GM23338 (cell line): ENCODE results near the gene SLC9A9. TPM values are rescaled to one million over a fixed set of nuclear protein-coding genes. Genes with fewer than 3 reads are reported as not detected.

Source experiments
- ATAC-seq: fragments of 200-7000 bp; cut with Tn5 transposase; 3 replicates; pipeline ENCODE4 v1.9.1; 2020
- DNase-seq: peaks from one replicate; pipeline ENCODE4 v3.0.0-alpha.2; 2015; ENCODE audit warnings: low spot score
- H2AFZ ChIP-seq: fragments of 200-600 bp; sonication (generic); 2 replicates; pipeline ENCODE4 v1.8.0; 2016; ENCODE audit warnings: antibody characterized with exemption, mild to moderate bottlenecking, moderate library complexity
- H3F3A ChIP-seq: fragments of 200-600 bp; sonication (generic); replicated peaks from 2 replicates; pipeline ENCODE4 v1.8.0; 2017; ENCODE audit warnings: antibody characterized with exemption, mixed run types, low read depth
- H3K27ac ChIP-seq: fragments of 200-600 bp; sonication (generic); 2 replicates; pipeline ENCODE4 v1.6.1; 2016; ENCODE audit warnings: low read depth
- H3K27me3 ChIP-seq: fragments of 200-600 bp; sonication (generic); 2 replicates; pipeline ENCODE4 v1.8.0; 2016; ENCODE audit warnings: mild to moderate bottlenecking, mixed run types, moderate library complexity; ENCODE audit not compliant: insufficient read depth
- H3K36me3 ChIP-seq: fragments of 200-600 bp; sonication (generic); 2 replicates; pipeline ENCODE4 v1.8.0; 2016; ENCODE audit warnings: mild to moderate bottlenecking; ENCODE audit not compliant: insufficient read depth
- H3K4me1 ChIP-seq: fragments of 200-600 bp; sonication (generic); 2 replicates; pipeline ENCODE4 v1.8.0; 2016; ENCODE audit warnings: mild to moderate bottlenecking, moderate library complexity; ENCODE audit not compliant: insufficient read depth
- H3K4me2 ChIP-seq: fragments of 200-600 bp; sonication (generic); 2 replicates; pipeline ENCODE4 v1.7.1; 2017; ENCODE audit warnings: mixed run types
- H3K4me3 ChIP-seq: fragments of 200-600 bp; sonication (generic); 2 replicates; pipeline ENCODE4 v1.6.1; 2016; ENCODE audit warnings: mixed run types
- H3K79me2 ChIP-seq: fragments of 200-600 bp; sonication (generic); replicated peaks from 2 replicates; pipeline ENCODE4 v1.8.0; 2017; ENCODE audit warnings: mild to moderate bottlenecking; ENCODE audit not compliant: insufficient read depth
- H3K9me2 ChIP-seq: fragments of 200-600 bp; sonication (generic); 2 replicates; pipeline ENCODE4 v1.8.0; 2017; ENCODE audit not compliant: insufficient read depth
- H4K20me1 ChIP-seq: fragments of 200-600 bp; sonication (generic); replicated peaks from 2 replicates; pipeline ENCODE4 v1.8.0; 2017; ENCODE audit warnings: mild to moderate bottlenecking; ENCODE audit not compliant: insufficient read depth
- H3K27ac Mint-ChIP-seq: 2 replicates; pipeline ENCODE4 v1.8.0; 2020; ENCODE audit warnings: inconsistent platforms, mild to moderate bottlenecking, moderate library complexity, mixed read lengths
- H3K27me3 Mint-ChIP-seq: 3 replicates; pipeline ENCODE4 v1.8.0; 2022; ENCODE audit warnings: low read depth, mild to moderate bottlenecking, moderate library complexity, mixed read lengths, inconsistent platforms; ENCODE audit not compliant: insufficient read depth, poor library complexity
- H3K36me3 Mint-ChIP-seq: 3 replicates; pipeline ENCODE4 v1.8.0; 2021; ENCODE audit warnings: low read depth, mild to moderate bottlenecking, inconsistent platforms, moderate library complexity, mixed read lengths
- H3K4me1 Mint-ChIP-seq: 3 replicates; pipeline ENCODE4 v1.8.0; 2020; ENCODE audit warnings: mild to moderate bottlenecking, inconsistent platforms, mixed read lengths
- H3K4me3 Mint-ChIP-seq: 3 replicates; pipeline ENCODE4 v1.8.0; 2021; ENCODE audit warnings: moderate library complexity, mild to moderate bottlenecking, inconsistent platforms, mixed read lengths
- H3K9me3 Mint-ChIP-seq: 3 replicates; pipeline ENCODE4 v1.8.0; 2020; ENCODE audit warnings: moderate library complexity, mild to moderate bottlenecking, inconsistent platforms, mixed read lengths
- EZH2phosphoT487 ChIP-seq: fragments of 200-600 bp; sonication (generic); IDR thresholded peaks from one replicate; pipeline ENCODE4 v1.8.1; 2018; ENCODE audit warnings: antibody characterized with exemption; ENCODE audit not compliant: unreplicated experiment
- JUNB ChIP-seq: IDR thresholded peaks from one replicate; pipeline ENCODE4 v1.6.1; 2016; ENCODE audit warnings: antibody characterized with exemption; ENCODE audit not compliant: unreplicated experiment
- REST ChIP-seq: IDR thresholded peaks from one replicate; pipeline ENCODE4 v1.6.1; 2018; ENCODE audit warnings: antibody characterized with exemption; ENCODE audit not compliant: unreplicated experiment
- STAT1 ChIP-seq: IDR thresholded peaks from one replicate; pipeline ENCODE4 v1.6.1; 2016; ENCODE audit warnings: antibody characterized with exemption; ENCODE audit not compliant: unreplicated experiment
- polyA plus RNA-seq: library from polyadenylated mRNA; unstranded; fragments of >200 nt; fragmentation: Nextera tagmentation; extraction: Ambion mirVana; gene quantifications from 2 replicates; pipeline ENCODE4 v1.2.1, GENCODE V29; 2016
- total RNA-seq: library from RNA; depleted of rRNA; stranded (reverse); fragments of >200 nt; shearing (Covaris generic); gene quantifications from 2 replicates; pipeline ENCODE4 v1.2.3, GENCODE V29; 2014
- TF ChIP-seq, protein P1 (sequence below): fragments of 250-450 bp; sonication (Bioruptor Pico); IDR thresholded peaks from 2 replicates; pipeline ENCODE4 v1.5.0; 2020; ENCODE audit warnings: mild to moderate bottlenecking, moderate library complexity
- TF ChIP-seq, protein P2 (sequence below), 2 experiments: fragments of 200-600 bp in 1 of 2; sonication (generic) in 1 of 2; conservative IDR thresholded peaks; 2 replicates each; pipeline versions ENCODE4 v1.5.1 to v1.6.1; 2016 to 2017; ENCODE audit warnings: antibody characterized with exemption in 2 of 2, low read depth in 2 of 2, mild to moderate bottlenecking in 2 of 2, moderate library complexity in 1 of 2

The SLC9A9 gene
- total and polyA plus RNA-seq, 2 experiments from 2014 or later: 1.3 to 1.6 TPM

- ATAC-seq: no peak
- no peak overlapping the region for H3K4me3 ChIP-seq
- peaks cover 23% of the 10 kb centered on the region for H3K4me1 Mint-ChIP-seq
- H3K36me3 ChIP-seq: no peaks in the 10 kb centered on the region
- no peaks in the 10 kb centered on the region for H3K27me3 Mint-ChIP-seq
- no peak overlapping the region for H3K27ac ChIP-seq
- H3K4me2 ChIP-seq: no peak overlapping the region
- no peaks in the 10 kb centered on the region for H3F3A ChIP-seq
- peaks cover 6% of the 10 kb centered on the region; the same call in 1 of the 2 replicates for H3K9me2 ChIP-seq
- H3K36me3 Mint-ChIP-seq: no peaks in the 10 kb centered on the region
- H3K9me3 Mint-ChIP-seq: no peaks in the 10 kb centered on the region
- no peak overlapping the region for H3K4me3 Mint-ChIP-seq
- no peak overlapping the region for H2AFZ ChIP-seq
- no peaks in the 10 kb centered on the region for H3K79me2 ChIP-seq
- peaks cover 32% of the 10 kb centered on the region for H3K4me1 ChIP-seq
- no peak for DNase-seq
- no peaks in the 10 kb centered on the region for H4K20me1 ChIP-seq
- TF ChIP-seq EZH2phosphoT487 (no peak), STAT1 (no peak), JUNB (no peak), REST (no peak)
- TF ChIP-seq, protein P1, sequence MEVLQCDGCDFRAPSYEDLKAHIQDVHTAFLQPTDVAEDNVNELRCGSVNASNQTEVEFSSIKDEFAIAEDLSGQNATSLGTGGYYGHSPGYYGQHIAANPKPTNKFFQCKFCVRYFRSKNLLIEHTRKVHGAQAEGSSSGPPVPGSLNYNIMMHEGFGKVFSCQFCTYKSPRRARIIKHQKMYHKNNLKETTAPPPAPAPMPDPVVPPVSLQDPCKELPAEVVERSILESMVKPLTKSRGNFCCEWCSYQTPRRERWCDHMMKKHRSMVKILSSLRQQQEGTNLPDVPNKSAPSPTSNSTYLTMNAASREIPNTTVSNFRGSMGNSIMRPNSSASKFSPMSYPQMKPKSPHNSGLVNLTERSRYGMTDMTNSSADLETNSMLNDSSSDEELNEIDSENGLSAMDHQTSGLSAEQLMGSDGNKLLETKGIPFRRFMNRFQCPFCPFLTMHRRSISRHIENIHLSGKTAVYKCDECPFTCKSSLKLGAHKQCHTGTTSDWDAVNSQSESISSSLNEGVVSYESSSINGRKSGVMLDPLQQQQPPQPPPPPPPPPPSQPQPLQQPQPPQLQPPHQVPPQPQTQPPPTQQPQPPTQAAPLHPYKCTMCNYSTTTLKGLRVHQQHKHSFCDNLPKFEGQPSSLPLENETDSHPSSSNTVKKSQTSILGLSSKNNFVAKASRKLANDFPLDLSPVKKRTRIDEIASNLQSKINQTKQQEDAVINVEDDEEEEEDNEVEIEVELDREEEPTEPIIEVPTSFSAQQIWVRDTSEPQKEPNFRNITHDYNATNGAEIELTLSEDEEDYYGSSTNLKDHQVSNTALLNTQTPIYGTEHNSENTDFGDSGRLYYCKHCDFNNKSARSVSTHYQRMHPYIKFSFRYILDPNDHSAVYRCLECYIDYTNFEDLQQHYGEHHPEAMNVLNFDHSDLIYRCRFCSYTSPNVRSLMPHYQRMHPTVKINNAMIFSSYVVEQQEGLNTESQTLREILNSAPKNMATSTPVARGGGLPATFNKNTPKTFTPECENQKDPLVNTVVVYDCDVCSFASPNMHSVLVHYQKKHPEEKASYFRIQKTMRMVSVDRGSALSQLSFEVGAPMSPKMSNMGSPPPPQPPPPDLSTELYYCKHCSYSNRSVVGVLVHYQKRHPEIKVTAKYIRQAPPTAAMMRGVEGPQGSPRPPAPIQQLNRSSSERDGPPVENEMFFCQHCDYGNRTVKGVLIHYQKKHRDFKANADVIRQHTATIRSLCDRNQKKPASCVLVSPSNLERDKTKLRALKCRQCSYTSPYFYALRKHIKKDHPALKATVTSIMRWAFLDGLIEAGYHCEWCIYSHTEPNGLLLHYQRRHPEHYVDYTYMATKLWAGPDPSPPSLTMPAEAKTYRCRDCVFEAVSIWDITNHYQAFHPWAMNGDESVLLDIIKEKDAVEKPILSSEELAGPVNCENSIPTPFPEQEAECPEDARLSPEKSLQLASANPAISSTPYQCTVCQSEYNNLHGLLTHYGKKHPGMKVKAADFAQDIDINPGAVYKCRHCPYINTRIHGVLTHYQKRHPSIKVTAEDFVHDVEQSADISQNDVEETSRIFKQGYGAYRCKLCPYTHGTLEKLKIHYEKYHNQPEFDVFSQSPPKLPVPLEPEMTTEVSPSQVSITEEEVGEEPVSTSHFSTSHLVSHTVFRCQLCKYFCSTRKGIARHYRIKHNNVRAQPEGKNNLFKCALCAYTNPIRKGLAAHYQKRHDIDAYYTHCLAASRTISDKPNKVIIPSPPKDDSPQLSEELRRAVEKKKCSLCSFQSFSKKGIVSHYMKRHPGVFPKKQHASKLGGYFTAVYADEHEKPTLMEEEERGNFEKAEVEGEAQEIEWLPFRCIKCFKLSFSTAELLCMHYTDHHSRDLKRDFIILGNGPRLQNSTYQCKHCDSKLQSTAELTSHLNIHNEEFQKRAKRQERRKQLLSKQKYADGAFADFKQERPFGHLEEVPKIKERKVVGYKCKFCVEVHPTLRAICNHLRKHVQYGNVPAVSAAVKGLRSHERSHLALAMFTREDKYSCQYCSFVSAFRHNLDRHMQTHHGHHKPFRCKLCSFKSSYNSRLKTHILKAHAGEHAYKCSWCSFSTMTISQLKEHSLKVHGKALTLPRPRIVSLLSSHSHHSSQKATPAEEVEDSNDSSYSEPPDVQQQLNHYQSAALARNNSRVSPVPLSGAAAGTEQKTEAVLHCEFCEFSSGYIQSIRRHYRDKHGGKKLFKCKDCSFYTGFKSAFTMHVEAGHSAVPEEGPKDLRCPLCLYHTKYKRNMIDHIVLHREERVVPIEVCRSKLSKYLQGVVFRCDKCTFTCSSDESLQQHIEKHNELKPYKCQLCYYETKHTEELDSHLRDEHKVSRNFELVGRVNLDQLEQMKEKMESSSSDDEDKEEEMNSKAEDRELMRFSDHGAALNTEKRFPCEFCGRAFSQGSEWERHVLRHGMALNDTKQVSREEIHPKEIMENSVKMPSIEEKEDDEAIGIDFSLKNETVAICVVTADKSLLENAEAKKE (CRISPR knock-in tag): no peak
- TF ChIP-seq, protein P2, sequence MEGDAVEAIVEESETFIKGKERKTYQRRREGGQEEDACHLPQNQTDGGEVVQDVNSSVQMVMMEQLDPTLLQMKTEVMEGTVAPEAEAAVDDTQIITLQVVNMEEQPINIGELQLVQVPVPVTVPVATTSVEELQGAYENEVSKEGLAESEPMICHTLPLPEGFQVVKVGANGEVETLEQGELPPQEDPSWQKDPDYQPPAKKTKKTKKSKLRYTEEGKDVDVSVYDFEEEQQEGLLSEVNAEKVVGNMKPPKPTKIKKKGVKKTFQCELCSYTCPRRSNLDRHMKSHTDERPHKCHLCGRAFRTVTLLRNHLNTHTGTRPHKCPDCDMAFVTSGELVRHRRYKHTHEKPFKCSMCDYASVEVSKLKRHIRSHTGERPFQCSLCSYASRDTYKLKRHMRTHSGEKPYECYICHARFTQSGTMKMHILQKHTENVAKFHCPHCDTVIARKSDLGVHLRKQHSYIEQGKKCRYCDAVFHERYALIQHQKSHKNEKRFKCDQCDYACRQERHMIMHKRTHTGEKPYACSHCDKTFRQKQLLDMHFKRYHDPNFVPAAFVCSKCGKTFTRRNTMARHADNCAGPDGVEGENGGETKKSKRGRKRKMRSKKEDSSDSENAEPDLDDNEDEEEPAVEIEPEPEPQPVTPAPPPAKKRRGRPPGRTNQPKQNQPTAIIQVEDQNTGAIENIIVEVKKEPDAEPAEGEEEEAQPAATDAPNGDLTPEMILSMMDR (conservative IDR thresholded peaks at IDR 0.05; ENCODE audit: low read depth in 2 of 2): no peak
- no peak overlapping the region for H3K27ac Mint-ChIP-seq
- no peaks in the 10 kb centered on the region for H3K27me3 ChIP-seq
Measured at GRCh38 chr3:143469159-143469558, 379.1 kb downstream of the SLC9A9 start.
